Stimulated activated memory B cell treated with anti-CD40 and anti-IgM and Interleukin-4, amounts not matched to agents 10 μg/mL and 1 μg/mL and 100 μg/mL, for 72 hours (primary cell): ENCODE measurements around the gene LRRC8D.

ENCODE experiments used
- ATAC-seq: fragments of 150-1000 bp; cut with Tn5 transposase; 2 replicates; pipeline ENCODE4 v1.10.0; 2021
- H3K27ac Mint-ChIP-seq: one replicate; pipeline ENCODE4 v1.8.0; 2022; ENCODE audit warnings: mild to moderate bottlenecking, mixed read lengths
- H3K27me3 Mint-ChIP-seq: one replicate; pipeline ENCODE4 v1.8.0; 2022; ENCODE audit warnings: mixed read lengths
- H3K36me3 Mint-ChIP-seq: one replicate; pipeline ENCODE4 v1.8.0; 2022; ENCODE audit warnings: mixed read lengths
- H3K4me1 Mint-ChIP-seq: one replicate; pipeline ENCODE4 v1.8.0; 2022; ENCODE audit warnings: mixed read lengths
- H3K4me3 Mint-ChIP-seq: one replicate; pipeline ENCODE4 v1.8.0; 2022; ENCODE audit warnings: mild to moderate bottlenecking, moderate library complexity, mixed read lengths
- H3K9me3 Mint-ChIP-seq: one replicate; pipeline ENCODE4 v1.8.0; 2022; ENCODE audit warnings: mixed read lengths

Gene LRRC8D

GRCh38 chr1:89934461-89934860, 113.6 kb downstream of the LRRC8D start:
- Mint-ChIP-seq H3K4me3 (no peak overlapping the region), H3K27ac (no peak overlapping the region), H3K9me3 (no peaks in the 10 kb centered on the region), H3K27me3 (no peaks in the 10 kb centered on the region), H3K36me3 (peaks cover 57% of the 10 kb centered on the region), H3K4me1 (peaks cover 9% of the 10 kb centered on the region)
- no peak for ATAC-seq

- Mint-ChIP-seq H3K4me3 (no peak overlapping the region), H3K27ac (no peak overlapping the region), H3K36me3 (peaks cover 54% of the 10 kb centered on the region), H3K4me1 (peaks cover 5% of the 10 kb centered on the region), H3K27me3 (no peaks in the 10 kb centered on the region), H3K9me3 (no peaks in the 10 kb centered on the region)
- ATAC-seq: no peak
Measured at GRCh38 chr1:89935235-89935634, 114.4 kb downstream of the LRRC8D start.

GRCh38 chr1:89936694-89937093, 115.9 kb downstream of the LRRC8D start:
- H3K27ac Mint-ChIP-seq: no peak overlapping the region
- H3K9me3 Mint-ChIP-seq: no peaks in the 10 kb centered on the region
- peaks cover 6% of the 10 kb centered on the region for H3K4me1 Mint-ChIP-seq
- peaks cover 51% of the 10 kb centered on the region for H3K36me3 Mint-ChIP-seq
- ATAC-seq: no peak
- H3K4me3 Mint-ChIP-seq: no peak overlapping the region
- no peaks in the 10 kb centered on the region for H3K27me3 Mint-ChIP-seq

- H3K27ac Mint-ChIP-seq: peak overlapping the region; percentile 51
- no peaks in the 10 kb centered on the region for H3K9me3 Mint-ChIP-seq
- no peak overlapping the region for H3K4me3 Mint-ChIP-seq
- no peaks in the 10 kb centered on the region for H3K27me3 Mint-ChIP-seq
- peaks cover 35% of the 10 kb centered on the region for H3K36me3 Mint-ChIP-seq
- no peak for ATAC-seq
- peaks cover 6% of the 10 kb centered on the region for H3K4me1 Mint-ChIP-seq
Measured at GRCh38 chr1:89938171-89939055, 117.6 kb downstream of the LRRC8D start.

GRCh38 chr1:89939059-89939570, 118.3 kb downstream of the LRRC8D start:
- Mint-ChIP-seq H3K27ac (peak overlapping the region; percentile 51), H3K4me3 (no peak overlapping the region)

GRCh38 chr1:89939693-89940438, 119.0 kb downstream of the LRRC8D start:
- peaks cover 21% of the 10 kb centered on the region for H3K36me3 Mint-ChIP-seq
- H3K27me3 Mint-ChIP-seq: no peaks in the 10 kb centered on the region
- no peak for ATAC-seq
- no peak overlapping the region for H3K27ac Mint-ChIP-seq
- peaks cover 6% of the 10 kb centered on the region for H3K4me1 Mint-ChIP-seq
- H3K4me3 Mint-ChIP-seq: no peak overlapping the region
- H3K9me3 Mint-ChIP-seq: no peaks in the 10 kb centered on the region

More at GRCh38 chr1:89939059-89939570, 118.3 kb downstream of the LRRC8D start:
- no peak for ATAC-seq
- H3K4me1 Mint-ChIP-seq: peaks cover 6% of the 10 kb centered on the region
- H3K9me3 Mint-ChIP-seq: no peaks in the 10 kb centered on the region
- no peaks in the 10 kb centered on the region for H3K27me3 Mint-ChIP-seq
- H3K36me3 Mint-ChIP-seq: peaks cover 28% of the 10 kb centered on the region

- Mint-ChIP-seq H3K27ac (no peak overlapping the region), H3K4me3 (no peak overlapping the region), H3K36me3 (peaks cover 11% of the 10 kb centered on the region), H3K4me1 (peaks cover 10% of the 10 kb centered on the region), H3K9me3 (no peaks in the 10 kb centered on the region), H3K27me3 (no peaks in the 10 kb centered on the region)
- ATAC-seq: peak; percentile 78
Measured at GRCh38 chr1:89941110-89941766, 120.4 kb downstream of the LRRC8D start.

- Mint-ChIP-seq H3K4me3 (no peak overlapping the region), H3K27me3 (no peaks in the 10 kb centered on the region), H3K36me3 (peaks cover 11% of the 10 kb centered on the region), H3K4me1 (peaks cover 13% of the 10 kb centered on the region), H3K27ac (no peak overlapping the region), H3K9me3 (no peaks in the 10 kb centered on the region)
- no peak for ATAC-seq
Measured at GRCh38 chr1:89942014-89942413, 121.2 kb downstream of the LRRC8D start.

- no peaks in the 10 kb centered on the region for H3K9me3 Mint-ChIP-seq
- H3K27me3 Mint-ChIP-seq: no peaks in the 10 kb centered on the region
- no peak overlapping the region for H3K4me3 Mint-ChIP-seq
- peak overlapping the region; percentile 57 for H3K27ac Mint-ChIP-seq
- H3K4me1 Mint-ChIP-seq: peaks cover 13% of the 10 kb centered on the region
- peaks cover 11% of the 10 kb centered on the region for H3K36me3 Mint-ChIP-seq
- ATAC-seq: no peak
Measured at GRCh38 chr1:89942825-89943658, 122.2 kb downstream of the LRRC8D start.

GRCh38 chr1:89943846-89944781, 123.3 kb downstream of the LRRC8D start:
- Mint-ChIP-seq H3K4me1 (peaks cover 13% of the 10 kb centered on the region), H3K4me3 (no peak overlapping the region), H3K36me3 (peaks cover 8% of the 10 kb centered on the region), H3K9me3 (no peaks in the 10 kb centered on the region), H3K27ac (no peak overlapping the region), H3K27me3 (no peaks in the 10 kb centered on the region)
- ATAC-seq: no peak

- Mint-ChIP-seq H3K36me3 (no peaks in the 10 kb centered on the region), H3K4me3 (no peak overlapping the region), H3K9me3 (no peaks in the 10 kb centered on the region), H3K27me3 (no peaks in the 10 kb centered on the region), H3K27ac (no peak overlapping the region), H3K4me1 (peaks cover 10% of the 10 kb centered on the region)
- peak; percentile 72 for ATAC-seq
Measured at GRCh38 chr1:89945852-89946476, 125.1 kb downstream of the LRRC8D start.

GRCh38 chr1:89946532-89946931, 125.7 kb downstream of the LRRC8D start:
- Mint-ChIP-seq H3K9me3 (no peaks in the 10 kb centered on the region), H3K4me3 (no peak overlapping the region), H3K36me3 (no peaks in the 10 kb centered on the region), H3K27me3 (no peaks in the 10 kb centered on the region), H3K4me1 (peaks cover 7% of the 10 kb centered on the region), H3K27ac (no peak overlapping the region)
- no peak for ATAC-seq

- H3K9me3 Mint-ChIP-seq: no peaks in the 10 kb centered on the region
- H3K4me3 Mint-ChIP-seq: no peak overlapping the region
- H3K27me3 Mint-ChIP-seq: no peaks in the 10 kb centered on the region
Measured at GRCh38 chr1:89948722-89949345, 128.0 kb downstream of the LRRC8D start.

More at GRCh38 chr1:89948722-89949345, 128.0 kb downstream of the LRRC8D start:
- no peak for ATAC-seq
- Mint-ChIP-seq H3K36me3 (no peaks in the 10 kb centered on the region), H3K4me1 (peaks cover 11% of the 10 kb centered on the region), H3K27ac (no peak overlapping the region)
